ENCODE data around the gene GRM4. TPM values are rescaled to one million over a fixed set of nuclear protein-coding genes. Genes with fewer than 3 reads are reported as not detected.

The GRM4 gene
- total RNA-seq, 4 donors from 2014 or later: 0.19 TPM; not detected in 3

DNA sequence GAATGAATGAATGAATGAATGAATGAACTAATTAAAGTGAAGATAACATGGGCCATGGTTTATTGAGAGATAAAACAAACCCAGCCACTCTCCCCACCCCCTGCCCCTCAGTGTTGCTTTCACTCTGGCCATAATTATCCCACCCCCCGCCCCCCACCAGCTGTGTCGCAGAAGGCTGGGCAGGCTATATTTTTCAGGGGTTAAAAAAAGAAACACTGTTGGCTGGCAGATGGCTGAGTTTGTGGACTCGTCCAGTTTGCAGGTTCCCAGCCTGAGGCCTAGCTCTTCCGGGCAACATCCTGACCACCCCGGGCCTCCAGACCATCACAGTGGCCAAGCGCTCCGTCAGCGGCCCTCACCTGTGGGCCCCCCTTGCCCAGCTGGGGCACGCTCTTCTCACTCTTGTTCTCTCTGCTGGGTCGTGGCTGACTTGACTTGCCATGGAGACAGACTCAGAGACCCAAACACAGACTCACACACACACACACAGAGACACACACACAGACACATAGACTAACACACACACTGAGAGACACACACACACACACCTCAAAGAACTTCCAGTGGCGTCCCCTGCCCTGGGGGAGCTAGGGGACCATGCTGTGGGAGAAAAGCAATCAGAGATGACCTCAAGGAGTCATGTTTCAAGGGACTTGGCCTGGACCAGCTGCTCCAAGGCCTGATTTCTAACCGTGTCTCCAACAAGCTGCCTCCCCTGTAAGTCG, 2.2 kb upstream of the GRM4 start:
- intact Hi-C loops (cut with DNase I; ENCODE audit: low total_unique reads): no loop called here
- TF ChIP-seq, protein P1, sequence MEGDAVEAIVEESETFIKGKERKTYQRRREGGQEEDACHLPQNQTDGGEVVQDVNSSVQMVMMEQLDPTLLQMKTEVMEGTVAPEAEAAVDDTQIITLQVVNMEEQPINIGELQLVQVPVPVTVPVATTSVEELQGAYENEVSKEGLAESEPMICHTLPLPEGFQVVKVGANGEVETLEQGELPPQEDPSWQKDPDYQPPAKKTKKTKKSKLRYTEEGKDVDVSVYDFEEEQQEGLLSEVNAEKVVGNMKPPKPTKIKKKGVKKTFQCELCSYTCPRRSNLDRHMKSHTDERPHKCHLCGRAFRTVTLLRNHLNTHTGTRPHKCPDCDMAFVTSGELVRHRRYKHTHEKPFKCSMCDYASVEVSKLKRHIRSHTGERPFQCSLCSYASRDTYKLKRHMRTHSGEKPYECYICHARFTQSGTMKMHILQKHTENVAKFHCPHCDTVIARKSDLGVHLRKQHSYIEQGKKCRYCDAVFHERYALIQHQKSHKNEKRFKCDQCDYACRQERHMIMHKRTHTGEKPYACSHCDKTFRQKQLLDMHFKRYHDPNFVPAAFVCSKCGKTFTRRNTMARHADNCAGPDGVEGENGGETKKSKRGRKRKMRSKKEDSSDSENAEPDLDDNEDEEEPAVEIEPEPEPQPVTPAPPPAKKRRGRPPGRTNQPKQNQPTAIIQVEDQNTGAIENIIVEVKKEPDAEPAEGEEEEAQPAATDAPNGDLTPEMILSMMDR (IDR thresholded peaks at IDR 0.05): no peak
- no peak for TF ChIP-seq POLR2A (IDR thresholded peaks at IDR 0.05)
- H3K4me3 ChIP-seq (ENCODE audit: low read depth, poor library complexity, severe bottlenecking): no peak overlapping the region
- no peak for DNase-seq (ENCODE audit: low spot score in 2 of 2)
- 75 to 76% methylated on average over 13 of the region's 13 CpGs for WGBS, 2 donors

DNA sequence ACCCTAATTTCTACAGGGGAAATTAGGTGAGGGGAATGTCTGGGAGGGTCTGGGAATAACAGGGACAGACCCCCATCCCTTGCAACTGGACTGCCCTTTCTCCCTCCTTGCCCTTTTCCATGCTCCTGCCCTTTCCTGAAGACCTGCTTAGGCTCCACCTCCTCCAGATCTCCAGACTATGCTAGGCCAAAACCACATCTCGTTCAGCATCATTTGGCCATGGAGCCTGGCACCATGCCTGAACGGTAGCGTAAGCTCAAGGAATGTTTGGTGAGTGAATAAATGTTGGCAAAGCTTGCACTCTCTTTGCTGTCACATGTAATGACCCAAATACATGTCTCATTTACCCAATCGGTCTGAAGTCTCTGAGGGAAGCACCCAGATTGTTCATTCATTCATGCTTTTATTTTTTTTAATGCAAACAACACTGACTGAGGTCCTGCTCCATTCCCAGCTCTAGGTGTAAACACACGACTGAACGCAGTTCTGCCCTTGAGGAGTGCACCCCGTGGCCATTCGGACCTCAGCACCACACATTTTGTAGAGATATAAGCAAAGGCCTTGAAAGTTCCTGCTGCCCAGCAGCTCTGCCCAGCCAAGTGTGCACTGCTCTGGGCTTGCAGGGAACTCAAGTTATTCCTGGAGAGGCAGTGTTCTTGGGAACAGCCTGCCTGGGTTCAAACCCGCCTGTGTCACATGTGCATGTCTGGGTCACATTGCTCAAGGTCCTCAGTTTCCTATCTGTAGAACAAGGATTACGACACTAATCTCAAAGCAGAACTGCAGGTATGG, 1.1 kb upstream of the GRM4 start:
- intact Hi-C loops (cut with DNase I; ENCODE audit: low total_unique reads): no loop called here
- DNase-seq (ENCODE audit: low spot score in 2 of 2): no peak
- no peak for TF ChIP-seq POLR2A (IDR thresholded peaks at IDR 0.05)
- TF ChIP-seq, protein P1 (IDR thresholded peaks at IDR 0.05): no peak
- WGBS, 2 donors: 66 to 70% methylated on average over 10 of the region's 10 CpGs
- no peak overlapping the region for H3K4me3 ChIP-seq (ENCODE audit: low read depth, poor library complexity, severe bottlenecking)

DNA sequence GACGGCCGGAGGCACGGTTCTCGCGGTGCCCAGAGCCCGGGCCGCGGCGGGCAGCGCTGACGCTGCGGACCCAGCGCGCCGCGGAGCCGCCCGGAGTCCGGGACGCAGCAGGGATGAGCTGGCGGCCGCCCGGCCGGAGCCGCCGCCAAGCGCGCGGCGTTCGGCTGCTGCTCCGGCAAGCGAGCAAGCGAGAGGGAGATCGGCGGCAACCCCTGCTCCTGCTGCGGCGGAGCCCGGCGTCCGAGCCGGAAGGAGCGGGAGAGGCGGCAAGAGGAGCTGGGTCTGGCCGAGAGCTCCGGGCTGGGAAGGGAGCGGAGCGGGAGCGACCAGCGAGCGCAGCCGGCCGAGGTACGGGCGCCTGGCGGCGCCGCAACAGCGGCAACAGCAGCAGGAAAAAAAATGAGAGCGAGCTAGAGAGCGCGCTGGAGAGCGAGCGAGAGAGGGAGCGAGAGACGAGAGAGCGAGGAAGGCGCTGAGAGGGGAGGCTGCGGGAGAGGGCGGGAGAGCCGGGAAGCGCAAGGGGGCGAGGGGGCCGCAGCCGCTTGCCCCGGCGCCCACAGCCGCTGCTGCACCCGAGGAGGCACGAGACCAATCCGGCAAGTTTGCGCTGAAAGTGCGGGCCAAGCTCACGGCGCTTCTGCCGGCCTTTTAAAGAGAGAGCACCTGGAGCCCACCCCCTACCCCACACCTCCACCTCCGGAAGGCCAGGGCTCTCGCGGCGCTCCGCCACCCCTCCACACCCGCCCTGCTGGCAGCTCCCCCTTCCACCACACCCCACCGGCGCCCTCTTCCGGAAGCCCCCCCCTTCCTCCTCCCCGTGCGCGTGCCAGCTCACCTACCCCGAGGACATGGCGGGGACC, 496 bp downstream of the GRM4 start:
- WGBS, 2 donors: 0 to 1% methylated on average over 59 to 96 of the region's 100 CpGs
- H3K4me3 ChIP-seq (ENCODE audit: low read depth, poor library complexity, severe bottlenecking): no peak overlapping the region
- TF ChIP-seq POLR2A (IDR thresholded peaks at IDR 0.05): no peak
- TF ChIP-seq, protein P1 (IDR thresholded peaks at IDR 0.05): no peak
- DNase-seq (ENCODE audit: low spot score in 2 of 2): no peak
- intact Hi-C loops (cut with DNase I; ENCODE audit: low total_unique reads): no loop called here

DNA sequence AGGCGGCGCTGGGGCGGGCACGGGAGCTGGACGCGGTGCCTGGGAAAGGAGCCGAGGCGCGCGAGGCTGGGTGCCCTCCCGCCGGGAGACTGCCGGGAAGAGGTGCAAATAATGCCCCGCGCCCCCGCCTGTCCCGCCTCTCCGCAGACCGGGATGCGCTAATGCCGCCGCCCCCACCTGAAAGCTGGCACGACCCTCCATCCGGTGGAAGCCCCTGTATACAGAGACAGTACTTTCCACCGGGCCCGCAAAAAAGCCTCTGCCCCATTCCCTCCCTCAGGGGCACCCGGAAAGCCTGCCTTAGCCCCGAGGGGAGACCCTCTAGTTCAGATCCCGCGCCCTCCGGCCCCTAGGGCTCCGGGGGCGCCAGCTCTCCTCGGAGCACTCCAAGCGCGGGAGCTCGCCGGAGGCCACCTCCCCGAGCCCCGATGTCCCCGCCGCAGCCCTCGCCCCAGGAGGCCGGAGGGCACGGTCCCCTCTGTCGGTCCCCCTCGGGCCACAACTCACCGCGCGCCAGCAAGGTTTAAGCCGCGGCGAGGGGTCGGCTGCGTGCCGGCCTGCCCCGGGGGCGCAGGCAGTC, 1.2 kb downstream of the GRM4 start:
- 0 to 2% methylated on average over 11 to 26 of the region's 58 CpGs for WGBS, 2 donors
- H3K4me3 ChIP-seq (ENCODE audit: low read depth, poor library complexity, severe bottlenecking): no peak overlapping the region
- no peak for TF ChIP-seq POLR2A (IDR thresholded peaks at IDR 0.05)
- TF ChIP-seq, protein P1 (IDR thresholded peaks at IDR 0.05): no peak
- DNase-seq (ENCODE audit: low spot score in 2 of 2): no peak
- intact Hi-C loops (cut with DNase I; ENCODE audit: low total_unique reads): no loop called here

GRCh38 chr6:34143884-34144580, 1.9 kb downstream of the GRM4 start:
- DNase-seq (ENCODE audit: low spot score in 2 of 2): no peak
- no peak for TF ChIP-seq POLR2A (IDR thresholded peaks at IDR 0.05)
- TF ChIP-seq, protein P1 (IDR thresholded peaks at IDR 0.05): no peak
- intact Hi-C loops (cut with DNase I; ENCODE audit: low total_unique reads): no loop called here
- no peak overlapping the region for H3K4me3 ChIP-seq (ENCODE audit: low read depth, poor library complexity, severe bottlenecking)
- 2% methylated on average over 23 to 36 of the region's 63 CpGs for WGBS, 2 donors
